Measurements from ENCODE around the gene SLC10A7. TPM values are rescaled to one million over a fixed set of nuclear protein-coding genes. Genes with fewer than 3 reads are reported as not detected.

SLC10A7 gene
- total and polyA plus RNA-seq, 9 of the 15 experiments (the other 6 are each of a cell fraction or from before 2014, with no cell fraction given), result 6.4 to 22.8 (median 16.1) TPM

DNA sequence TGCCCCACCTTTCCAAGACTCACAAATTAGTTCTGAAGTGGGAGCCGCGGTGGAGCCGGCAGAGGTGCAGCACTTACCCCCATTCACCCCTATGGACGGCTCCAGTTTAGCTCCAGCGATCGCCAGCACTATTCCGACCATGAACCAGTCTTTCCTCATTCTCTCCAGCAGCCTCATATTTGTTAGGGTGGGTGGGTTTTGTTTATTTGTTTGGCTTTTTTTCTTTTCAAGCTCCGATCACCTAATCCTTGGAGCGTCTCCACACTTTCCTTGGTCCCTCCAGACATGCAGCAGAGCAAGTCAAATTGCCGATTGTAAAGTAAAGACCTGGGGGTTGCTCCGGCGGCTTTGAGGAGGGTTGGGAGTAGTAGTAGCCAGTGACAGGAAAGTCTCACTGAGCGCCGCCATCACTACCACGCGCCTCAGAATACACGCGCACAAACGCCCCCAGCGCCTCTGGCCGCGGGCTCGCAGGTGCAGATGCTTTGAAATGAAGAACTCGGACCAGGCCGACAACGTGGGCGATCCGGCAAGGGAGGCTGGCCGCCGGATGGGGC, at the start of gene SLC10A7 (continued):
- TF ChIP-seq, protein P1, sequence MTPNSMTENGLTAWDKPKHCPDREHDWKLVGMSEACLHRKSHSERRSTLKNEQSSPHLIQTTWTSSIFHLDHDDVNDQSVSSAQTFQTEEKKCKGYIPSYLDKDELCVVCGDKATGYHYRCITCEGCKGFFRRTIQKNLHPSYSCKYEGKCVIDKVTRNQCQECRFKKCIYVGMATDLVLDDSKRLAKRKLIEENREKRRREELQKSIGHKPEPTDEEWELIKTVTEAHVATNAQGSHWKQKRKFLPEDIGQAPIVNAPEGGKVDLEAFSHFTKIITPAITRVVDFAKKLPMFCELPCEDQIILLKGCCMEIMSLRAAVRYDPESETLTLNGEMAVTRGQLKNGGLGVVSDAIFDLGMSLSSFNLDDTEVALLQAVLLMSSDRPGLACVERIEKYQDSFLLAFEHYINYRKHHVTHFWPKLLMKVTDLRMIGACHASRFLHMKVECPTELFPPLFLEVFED (CRISPR knock-in tag; conservative IDR thresholded peaks at IDR 0.05), result peak; percentile 58; the same call in 1 of the 2 replicates
- TF ChIP-seq SAP30 (IDR thresholded peaks at IDR 0.05; ENCODE audit: borderline replicate concordance, insufficient read depth, low read depth, low read length, poor library complexity, severe bottlenecking) (peak; percentile 16), YY1 (IDR thresholded peaks at IDR 0.05; ENCODE audit: borderline replicate concordance in 1 of 3, control insufficient read depth in 1 of 3, extremely low read depth in 1 of 3, insufficient read depth in 3 of 3, insufficient read length in 1 of 3, insufficient replicate concordance in 2 of 3, low read depth in 1 of 3, low read length in 2 of 3) (peak; percentile 77 to 96 (median 94)), CC2D1A (IDR thresholded peaks at IDR 0.05) (peak; percentile 8; the same call in 1 of the 2 replicates), SP1 (CRISPR knock-in tag; IDR thresholded peaks at IDR 0.05) (peak; percentile 52), ILF3 (IDR thresholded peaks at IDR 0.05; ENCODE audit: borderline replicate concordance) (no peak), TAF1 (IDR thresholded peaks at IDR 0.05; ENCODE audit: control insufficient read depth, extremely low read depth, insufficient read depth, low read length, severe bottlenecking) (peak; percentile 74), ZBTB7A (IDR thresholded peaks at IDR 0.05; ENCODE audit: borderline replicate concordance, control insufficient read depth, low read depth, low read length) (peak; percentile 47), BRD4 (IDR thresholded peaks at IDR 0.05) (no peak)
- TF ChIP-seq, protein P2, sequence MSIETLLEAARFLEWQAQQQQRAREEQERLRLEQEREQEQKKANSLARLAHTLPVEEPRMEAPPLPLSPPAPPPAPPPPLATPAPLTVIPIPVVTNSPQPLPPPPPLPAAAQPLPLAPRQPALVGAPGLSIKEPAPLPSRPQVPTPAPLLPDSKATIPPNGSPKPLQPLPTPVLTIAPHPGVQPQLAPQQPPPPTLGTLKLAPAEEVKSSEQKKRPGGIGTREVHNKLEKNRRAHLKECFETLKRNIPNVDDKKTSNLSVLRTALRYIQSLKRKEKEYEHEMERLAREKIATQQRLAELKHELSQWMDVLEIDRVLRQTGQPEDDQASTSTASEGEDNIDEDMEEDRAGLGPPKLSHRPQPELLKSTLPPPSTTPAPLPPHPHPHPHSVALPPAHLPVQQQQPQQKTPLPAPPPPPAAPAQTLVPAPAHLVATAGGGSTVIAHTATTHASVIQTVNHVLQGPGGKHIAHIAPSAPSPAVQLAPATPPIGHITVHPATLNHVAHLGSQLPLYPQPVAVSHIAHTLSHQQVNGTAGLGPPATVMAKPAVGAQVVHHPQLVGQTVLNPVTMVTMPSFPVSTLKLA (conservative IDR thresholded peaks at IDR 0.05), result peak in 1 of 2 experiments; percentile 21; a peak in 1 of 4 replicates
- TF ChIP-seq, protein P3, sequence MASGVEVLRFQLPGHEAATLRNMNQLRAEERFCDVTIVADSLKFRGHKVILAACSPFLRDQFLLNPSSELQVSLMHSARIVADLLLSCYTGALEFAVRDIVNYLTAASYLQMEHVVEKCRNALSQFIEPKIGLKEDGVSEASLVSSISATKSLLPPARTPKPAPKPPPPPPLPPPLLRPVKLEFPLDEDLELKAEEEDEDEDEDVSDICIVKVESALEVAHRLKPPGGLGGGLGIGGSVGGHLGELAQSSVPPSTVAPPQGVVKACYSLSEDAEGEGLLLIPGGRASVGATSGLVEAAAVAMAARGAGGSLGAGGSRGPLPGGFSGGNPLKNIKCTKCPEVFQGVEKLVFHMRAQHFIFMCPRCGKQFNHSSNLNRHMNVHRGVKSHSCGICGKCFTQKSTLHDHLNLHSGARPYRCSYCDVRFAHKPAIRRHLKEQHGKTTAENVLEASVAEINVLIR (CRISPR knock-in tag; IDR thresholded peaks at IDR 0.05), result no peak
- TF ChIP-seq, protein P4, sequence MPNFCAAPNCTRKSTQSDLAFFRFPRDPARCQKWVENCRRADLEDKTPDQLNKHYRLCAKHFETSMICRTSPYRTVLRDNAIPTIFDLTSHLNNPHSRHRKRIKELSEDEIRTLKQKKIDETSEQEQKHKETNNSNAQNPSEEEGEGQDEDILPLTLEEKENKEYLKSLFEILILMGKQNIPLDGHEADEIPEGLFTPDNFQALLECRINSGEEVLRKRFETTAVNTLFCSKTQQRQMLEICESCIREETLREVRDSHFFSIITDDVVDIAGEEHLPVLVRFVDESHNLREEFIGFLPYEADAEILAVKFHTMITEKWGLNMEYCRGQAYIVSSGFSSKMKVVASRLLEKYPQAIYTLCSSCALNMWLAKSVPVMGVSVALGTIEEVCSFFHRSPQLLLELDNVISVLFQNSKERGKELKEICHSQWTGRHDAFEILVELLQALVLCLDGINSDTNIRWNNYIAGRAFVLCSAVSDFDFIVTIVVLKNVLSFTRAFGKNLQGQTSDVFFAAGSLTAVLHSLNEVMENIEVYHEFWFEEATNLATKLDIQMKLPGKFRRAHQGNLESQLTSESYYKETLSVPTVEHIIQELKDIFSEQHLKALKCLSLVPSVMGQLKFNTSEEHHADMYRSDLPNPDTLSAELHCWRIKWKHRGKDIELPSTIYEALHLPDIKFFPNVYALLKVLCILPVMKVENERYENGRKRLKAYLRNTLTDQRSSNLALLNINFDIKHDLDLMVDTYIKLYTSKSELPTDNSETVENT (CRISPR knock-in tag; IDR thresholded peaks at IDR 0.05), result no peak
- TF ChIP-seq, protein P5, sequence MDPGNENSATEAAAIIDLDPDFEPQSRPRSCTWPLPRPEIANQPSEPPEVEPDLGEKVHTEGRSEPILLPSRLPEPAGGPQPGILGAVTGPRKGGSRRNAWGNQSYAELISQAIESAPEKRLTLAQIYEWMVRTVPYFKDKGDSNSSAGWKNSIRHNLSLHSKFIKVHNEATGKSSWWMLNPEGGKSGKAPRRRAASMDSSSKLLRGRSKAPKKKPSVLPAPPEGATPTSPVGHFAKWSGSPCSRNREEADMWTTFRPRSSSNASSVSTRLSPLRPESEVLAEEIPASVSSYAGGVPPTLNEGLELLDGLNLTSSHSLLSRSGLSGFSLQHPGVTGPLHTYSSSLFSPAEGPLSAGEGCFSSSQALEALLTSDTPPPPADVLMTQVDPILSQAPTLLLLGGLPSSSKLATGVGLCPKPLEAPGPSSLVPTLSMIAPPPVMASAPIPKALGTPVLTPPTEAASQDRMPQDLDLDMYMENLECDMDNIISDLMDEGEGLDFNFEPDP (CRISPR knock-in tag; IDR thresholded peaks at IDR 0.05), result no peak

Measured in K562 (cell line).